Measurements from ENCODE around the gene MAP1S.

GRCh38 chr19:17695198-17695597, 24.1 kb upstream of the MAP1S start:
- TF ChIP-seq CTCF (conservative IDR thresholded peaks at IDR 0.05 in 1 of 2, IDR thresholded peaks at IDR 0.05 in 1 of 2; ENCODE audit: extremely low read depth in 1 of 2, insufficient read depth in 1 of 2, low read depth in 1 of 2, low read length in 2 of 2): no peak
- no peak for TF ChIP-seq EZH2 (IDR thresholded peaks at IDR 0.05; ENCODE audit: borderline replicate concordance, low read length)
